AG04449 (cell line): ENCODE measurements around the gene NPEPPS.
A peak's percentile ranks its signal among the peaks of the same experiment; 100 is the strongest.

Source experiments
- CTCF ChIA-PET: fragments of 350-600 bp; formaldehyde crosslinking; extraction: SDS; loops from one replicate; lab custom pipeline; 2021; ENCODE audit warnings: antibody characterized with exemption; lab: Yijun Ruan, JAX
- POLR2A ChIA-PET: fragments of 400-600, 350-600 bp; formaldehyde crosslinking; extraction: SDS; loops from one replicate; lab custom pipeline; 2020; ENCODE audit warnings: antibody characterized with exemption, inconsistent platforms; lab: Yijun Ruan, JAX
- DNase-seq: peaks from one replicate; pipeline ENCODE4 v3.0.0-alpha.2; 2010; ENCODE audit warnings: low read depth, low spot score
- H3K4me3 ChIP-seq: 2 replicates; pipeline ENCODE4 v1.5.1; 2011; ENCODE audit warnings: low read depth, mild to moderate bottlenecking, control low read depth, low read length
- CTCF ChIP-seq: IDR thresholded peaks from one replicate; pipeline ENCODE4 v1.5.1; 2011; ENCODE audit warnings: mild to moderate bottlenecking, moderate library complexity, low read length, control low read depth, inconsistent platforms; ENCODE audit not compliant: insufficient read depth; ENCODE audit errors: missing control alignments

NPEPPS gene

GRCh38 chr17:47651704-47652103 is 120.8 kb downstream of the NPEPPS start:
- H3K4me3 ChIP-seq: no peak overlapping the region
- CTCF ChIA-PET: interaction anchor here (0.9 to 7.8 kb wide), 6 partner anchors 12 to 36 kb away, joined by 3 to 115 read pairs (median 4); no protein-coding TSS in a partner anchor
- no peak for TF ChIP-seq CTCF
- POLR2A ChIA-PET: no interaction called here
- DNase-seq: no peak

GRCh38 chr17:47652570-47652969 is 121.7 kb downstream of the NPEPPS start:
- no peak for DNase-seq
- CTCF ChIA-PET: interaction anchor here (1.0 to 7.8 kb wide), 3 partner anchors 12 to 45 kb away, joined by 3 to 115 read pairs (median 4); no protein-coding TSS in a partner anchor
- POLR2A ChIA-PET: interaction anchor here (1.1 kb wide), 1 partner anchor 16 kb away, joined by 4 read pairs; no protein-coding TSS in a partner anchor
- H3K4me3 ChIP-seq: no peak overlapping the region
- TF ChIP-seq CTCF: no peak

GRCh38 chr17:47653442-47653841 is 122.5 kb downstream of the NPEPPS start:
- CTCF ChIA-PET: interaction anchor here (0.9 to 7.8 kb wide), 3 partner anchors 11 to 44 kb away, joined by 4 to 115 read pairs (median 4); no protein-coding TSS in a partner anchor
- H3K4me3 ChIP-seq: no peak overlapping the region
- DNase-seq: no peak
- no peak for TF ChIP-seq CTCF
- POLR2A ChIA-PET: no interaction called here

GRCh38 chr17:47654991-47655390 is 124.1 kb downstream of the NPEPPS start:
- CTCF ChIA-PET: interaction anchor here (0.7 to 7.8 kb wide), 2 partner anchors 9 to 19 kb away, joined by 3 to 115 read pairs; no protein-coding TSS in a partner anchor
- no peak for DNase-seq
- H3K4me3 ChIP-seq: no peak overlapping the region
- TF ChIP-seq CTCF: no peak
- POLR2A ChIA-PET: interaction anchor here (0.7 to 0.9 kb wide), 2 partner anchors 11 to 142 kb away, joined by 4 to 5 read pairs; no protein-coding TSS in a partner anchor

GRCh38 chr17:47660064-47660492 is 129.2 kb downstream of the NPEPPS start:
- no peak for TF ChIP-seq CTCF
- no peak overlapping the region for H3K4me3 ChIP-seq
- POLR2A ChIA-PET: interaction anchor here (0.6 to 0.8 kb wide), 2 partner anchors 11 to 12 kb away, joined by 3 read pairs; partner anchors contain the start of gene KPNB1
- no peak for DNase-seq
- CTCF ChIA-PET: interaction anchor here (2.2 kb wide), 2 partner anchors 11 to 18 kb away, joined by 5 to 7 read pairs; no protein-coding TSS in a partner anchor

- ChIA-PET CTCF (interaction anchor here (0.8 to 6.8 kb wide), 20 partner anchors 8 to 230 kb away, joined by 3 to 115 read pairs (median 4); partner anchors contain the start of genes KPNB1, LRRC46 and MRPL10), POLR2A (interaction anchor here (1.1 to 1.3 kb wide), 2 partner anchors 14 kb away, joined by 3 to 4 read pairs; partner anchors contain the start of gene KPNB1)
- no peak overlapping the region for H3K4me3 ChIP-seq
- DNase-seq: no peak
- TF ChIP-seq CTCF: peak; percentile 72
Observed at GRCh38 chr17:47663912-47664623, 133.2 kb downstream of the NPEPPS start.
